ENCODE results near the gene CCDC28B.
"Not testable (repeated sequence)": the region's sequence is repeated elsewhere in the genome, so short reads cannot be mapped to it uniquely, and the experiment has no call there.

Gene CCDC28B

GRCh38 chr1:32200226-32201010 is at the start of gene CCDC28B:
Gene CCDC28B (plus strand): TSS chr1:32200595. CDS start chr1:32201936, 1,341 bp downstream.
- DNase-seq, result peak in 1 of 2 donors; percentile 27

DNA sequence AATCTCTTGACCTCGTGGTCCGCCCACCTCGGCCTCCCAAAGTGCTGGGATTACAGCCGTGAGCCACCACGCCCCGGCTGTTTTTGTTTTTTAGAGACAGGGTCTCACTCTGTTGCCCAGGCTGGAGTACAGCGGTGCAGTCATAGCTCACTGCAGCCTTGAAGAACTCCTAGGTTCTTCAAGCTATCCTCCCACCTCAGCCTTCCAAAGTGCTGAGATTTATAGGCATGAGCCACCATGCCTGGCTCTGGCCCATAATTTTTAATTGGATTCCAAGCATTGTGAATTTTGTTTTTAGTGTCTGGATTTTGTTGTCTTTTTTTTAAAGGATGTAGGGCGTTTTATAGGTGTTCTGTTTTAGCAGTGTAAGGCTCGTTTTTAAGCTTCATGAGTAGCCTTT is 49.5 kb upstream of the CCDC28B start:
- no peak for DNase-seq

- DNase-seq, result no peak
These were observed 49.0 kb upstream of the CCDC28B start for GRCh38 chr1:32151319-32151787.

DNA sequence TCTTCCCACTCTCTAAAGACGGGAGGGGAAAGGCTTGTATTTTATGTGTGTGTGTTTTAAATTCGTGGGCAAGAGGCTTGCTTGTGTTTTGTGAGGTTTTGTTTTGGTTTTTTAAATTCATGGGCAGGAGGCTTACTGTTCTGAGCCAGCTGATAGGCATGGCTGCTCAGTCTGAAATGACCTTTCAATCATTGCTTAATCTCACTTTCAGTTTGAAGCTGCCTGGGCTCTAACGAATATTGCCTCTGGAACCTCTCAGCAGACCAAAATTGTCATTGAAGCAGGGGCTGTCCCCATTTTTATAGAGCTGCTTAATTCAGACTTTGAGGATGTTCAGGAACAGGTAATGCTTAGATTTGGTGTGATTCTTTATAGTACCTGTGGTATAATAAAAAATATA is 41.2 kb upstream of the CCDC28B start:
- DNase-seq, result no peak

DNA sequence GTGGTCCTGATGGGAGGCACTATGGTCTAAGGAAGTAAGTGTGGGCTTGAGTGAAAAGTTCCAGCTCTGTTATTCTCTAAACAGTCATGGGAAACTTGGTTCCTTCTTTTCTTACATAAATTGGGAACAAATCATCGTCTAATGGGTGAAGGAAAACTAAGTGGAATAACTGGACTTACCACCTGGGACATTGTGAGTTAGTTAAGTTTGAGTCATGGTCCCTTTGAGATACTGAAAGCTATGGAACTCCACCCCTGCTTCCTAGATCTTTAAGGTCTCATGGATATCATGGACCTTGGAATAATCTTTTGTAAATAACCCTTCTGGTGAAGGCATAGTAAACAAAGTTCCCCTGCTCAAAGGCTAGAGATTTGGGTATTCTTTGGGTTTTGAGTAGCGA is 37.0 kb upstream of the CCDC28B start:
- no peak for DNase-seq

DNA sequence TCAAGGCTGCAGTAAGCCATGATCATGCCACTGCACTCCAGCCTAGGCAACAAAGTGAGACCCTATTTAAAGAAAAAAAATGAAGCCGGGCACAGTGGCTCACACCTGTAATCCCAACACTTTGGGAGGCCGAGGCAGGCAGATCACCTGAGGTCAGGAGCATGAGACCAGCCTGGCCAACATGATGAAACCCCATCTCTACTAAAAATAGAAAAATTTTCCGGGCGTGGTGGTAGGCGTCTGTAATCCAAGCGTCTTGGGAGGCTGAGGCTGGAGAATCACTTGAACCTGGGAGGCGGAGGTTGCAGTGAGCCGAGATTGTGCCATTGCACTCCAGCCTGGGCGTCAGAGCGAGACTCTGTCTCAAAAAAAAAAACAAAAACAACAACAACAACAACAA is 34.8 kb upstream of the CCDC28B start:
- not testable (repeated sequence) for DNase-seq

DNA sequence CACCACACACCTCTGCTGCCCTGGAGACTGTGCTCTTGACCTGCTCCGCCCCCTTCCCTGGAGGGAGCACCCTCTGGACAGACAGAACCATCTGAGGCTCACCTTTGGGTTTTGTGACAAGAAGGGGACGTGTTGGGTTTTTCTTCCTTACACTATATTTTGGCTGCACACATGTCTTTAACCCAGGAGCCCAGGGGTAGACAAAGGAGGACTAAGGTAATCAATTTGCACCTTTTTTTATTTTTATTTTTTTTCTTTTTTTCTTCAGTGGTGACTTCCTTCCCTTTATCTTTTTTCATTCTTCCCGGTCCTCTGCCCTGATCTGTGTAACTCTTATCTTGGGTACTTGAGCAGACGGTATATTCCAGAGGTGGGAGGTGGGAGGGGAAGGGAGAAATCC is 29.4 kb upstream of the CCDC28B start:
- no peak for DNase-seq

GRCh38 chr1:32172621-32173245 is 27.7 kb upstream of the CCDC28B start:
- DNase-seq, result no peak

DNA sequence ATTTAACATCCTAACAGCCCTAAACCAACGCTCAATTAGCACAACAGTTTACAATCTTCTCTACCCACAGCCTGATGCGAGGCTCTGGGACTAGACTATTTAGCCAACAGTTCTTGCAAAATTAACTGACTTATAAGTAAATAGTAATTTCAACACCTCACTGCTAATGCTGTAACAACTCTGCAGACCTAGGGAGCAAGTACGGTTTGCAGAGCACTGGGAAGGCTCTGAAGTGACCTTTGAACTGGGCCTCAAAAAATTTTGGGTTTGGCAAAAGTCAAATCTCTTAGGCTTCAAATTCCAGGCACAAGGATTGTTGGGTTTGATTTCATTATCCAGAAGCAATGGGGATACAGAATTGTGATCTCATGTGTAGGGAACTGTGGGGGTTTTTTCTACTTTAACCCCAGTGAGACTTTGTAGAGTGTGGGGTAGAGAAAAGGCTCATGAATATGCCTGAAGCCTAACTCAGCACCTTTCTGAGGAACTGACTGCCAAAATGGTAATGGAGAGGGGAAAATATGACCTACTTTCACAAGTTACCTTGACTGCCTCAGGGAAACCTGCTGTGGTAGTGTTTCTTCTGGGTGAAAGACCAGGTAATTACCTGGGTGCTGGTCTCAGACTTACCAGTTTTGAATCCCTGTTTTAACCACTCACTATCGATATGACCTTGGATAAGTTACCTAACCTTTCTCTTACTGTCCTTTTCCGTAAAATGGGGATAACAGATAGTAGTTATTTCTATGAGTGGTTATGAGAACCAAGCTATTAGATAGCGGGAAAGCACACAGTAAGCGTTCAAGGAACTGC is 21.8 kb upstream of the CCDC28B start:
- DNase-seq, result peak; percentile 55 to 79

GRCh38 chr1:32179193-32179442 is 21.3 kb upstream of the CCDC28B start:
- DNase-seq, result no peak

GRCh38 chr1:32179443-32180185 is 20.8 kb upstream of the CCDC28B start, which contains the start of gene TXLNA:
Gene TXLNA (plus strand): TSS chr1:32179675. CDS start chr1:32180346, 671 bp downstream.
- peak; percentile 90 to 92 for DNase-seq

GRCh38 chr1:32180186-32181060 is 20.0 kb upstream of the CCDC28B start:
- peak; percentile 25 to 31 for DNase-seq

DNA sequence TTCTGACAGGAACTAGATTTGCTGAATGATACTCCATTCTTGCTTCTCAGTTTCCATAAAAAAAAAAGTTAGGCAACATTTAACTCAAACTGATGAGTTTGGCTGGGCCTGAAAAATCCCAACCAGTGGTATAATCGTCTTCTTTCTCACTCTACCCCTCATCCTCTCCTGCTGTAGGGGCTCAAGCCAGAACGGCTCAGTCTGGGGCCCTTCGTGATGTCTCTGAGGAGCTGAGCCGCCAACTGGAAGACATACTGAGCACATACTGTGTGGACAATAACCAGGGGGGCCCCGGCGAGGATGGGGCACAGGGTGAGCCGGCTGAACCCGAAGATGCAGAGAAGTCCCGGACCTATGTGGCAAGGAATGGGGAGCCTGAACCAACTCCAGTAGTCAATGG is 19.3 kb upstream of the CCDC28B start:
- DNase-seq, result no peak

GRCh38 chr1:32181563-32181962 is 18.8 kb upstream of the CCDC28B start:
- DNase-seq, result no peak

DNA sequence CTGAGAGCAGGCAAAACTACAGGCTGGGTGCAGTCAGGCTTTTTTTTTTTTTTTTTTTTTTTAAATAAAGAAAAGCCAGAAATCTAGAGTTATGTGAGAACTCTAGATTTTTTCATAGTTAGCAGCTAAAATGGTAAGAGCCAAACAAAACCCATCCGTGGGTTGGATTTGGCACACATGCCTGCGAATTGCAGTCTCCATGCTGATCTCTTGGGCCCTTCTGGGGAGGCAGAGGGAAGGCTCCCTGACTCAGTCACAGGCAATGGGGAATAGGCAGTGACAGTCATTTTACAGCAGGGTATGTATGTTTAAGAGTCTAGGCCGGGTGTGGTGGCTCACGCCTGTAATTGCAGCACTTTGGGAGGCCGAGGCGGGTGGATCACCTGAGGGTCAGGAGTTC is 18.3 kb upstream of the CCDC28B start:
- no peak for DNase-seq

DNA sequence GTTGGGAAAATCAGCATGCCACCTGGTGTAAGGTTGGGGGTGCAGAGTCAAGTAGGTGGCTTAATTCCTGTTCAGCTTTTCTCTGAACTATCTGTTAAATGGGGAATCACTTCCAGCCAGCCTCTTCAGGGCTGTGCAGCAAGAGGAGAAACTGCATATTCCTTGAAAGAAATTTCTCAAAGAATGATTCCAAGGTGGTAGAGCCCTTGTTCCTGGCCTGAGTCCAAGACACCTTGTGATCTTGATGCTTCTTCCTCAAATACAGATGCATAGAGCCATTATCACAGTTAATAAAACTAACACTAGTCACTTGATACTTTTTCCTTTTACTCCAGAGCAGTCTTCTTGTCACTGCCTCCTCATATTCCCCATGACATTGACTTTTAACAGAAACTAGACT is 15.7 kb upstream of the CCDC28B start:
- DNase-seq, result no peak

- DNase-seq, result no peak
These were observed 14.3 kb upstream of the CCDC28B start for GRCh38 chr1:32186077-32186476.

GRCh38 chr1:32186491-32186890 is 13.9 kb upstream of the CCDC28B start:
- no peak for DNase-seq

DNA sequence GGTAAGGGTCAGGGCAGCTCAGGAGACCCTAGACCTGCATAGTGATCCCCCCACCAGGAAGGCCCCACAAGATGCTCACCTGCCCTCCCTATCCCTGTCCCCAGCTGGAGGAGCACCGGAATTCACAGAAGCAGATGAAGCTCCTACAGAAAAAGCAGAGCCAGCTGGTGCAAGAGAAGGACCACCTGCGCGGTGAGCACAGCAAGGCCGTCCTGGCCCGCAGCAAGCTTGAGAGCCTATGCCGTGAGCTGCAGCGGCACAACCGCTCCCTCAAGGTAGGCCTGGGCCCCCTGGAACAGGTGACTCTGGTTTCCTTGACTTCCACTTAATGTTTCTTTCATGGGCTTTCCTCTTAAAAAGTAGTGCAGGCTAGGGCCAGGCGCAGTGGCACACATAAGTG is 12.5 kb upstream of the CCDC28B start:
- no peak for DNase-seq

DNA sequence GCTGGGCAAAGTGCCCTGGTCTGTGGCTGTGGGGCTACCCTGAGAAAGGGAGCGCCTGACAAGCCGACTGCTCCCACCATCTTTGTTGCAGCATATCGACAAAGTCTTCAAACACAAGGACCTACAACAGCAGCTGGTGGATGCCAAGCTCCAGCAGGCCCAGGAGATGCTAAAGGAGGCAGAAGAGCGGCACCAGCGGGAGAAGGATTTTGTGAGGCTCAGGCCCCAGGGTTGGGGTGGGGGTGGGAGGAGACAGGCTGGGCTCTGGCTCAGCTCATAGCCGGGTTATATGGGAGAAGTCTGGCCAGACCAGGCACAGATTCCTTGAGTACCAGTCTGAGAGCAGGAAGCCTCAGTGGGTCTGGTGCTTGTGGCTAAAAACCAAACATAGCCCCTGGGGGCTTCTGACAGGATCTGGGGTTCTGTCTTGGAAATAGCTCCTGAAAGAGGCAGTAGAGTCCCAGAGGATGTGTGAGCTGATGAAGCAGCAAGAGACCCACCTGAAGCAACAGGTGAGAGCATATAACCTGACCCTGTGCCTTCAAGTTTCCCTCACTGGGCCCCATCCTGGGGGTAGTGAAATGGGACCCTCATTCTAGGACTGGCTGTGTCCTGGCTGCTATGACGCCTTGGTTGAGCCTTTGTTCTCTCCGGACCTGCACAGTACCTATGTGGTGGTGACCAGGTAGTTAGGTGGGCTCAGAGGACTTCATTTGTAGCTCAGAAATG is 8.0 kb upstream of the CCDC28B start:
- no peak for DNase-seq

- no peak for DNase-seq
These were observed 5.4 kb upstream of the CCDC28B start for GRCh38 chr1:32194984-32195383.
